Gastrocnemius medialis (tissue), 4 donors: ENCODE data around the gene HSD17B7.

ENCODE experiments used
- POLR2A ChIP-seq, 2 donors: fragments of 450-650 bp; IDR thresholded peaks; one replicate each; pipeline ENCODE4 v1.6.1; 2017; ENCODE audit warnings: antibody characterized with exemption in 2 of 2, mild to moderate bottlenecking in 2 of 2, moderate library complexity in 2 of 2
- TF ChIP-seq, protein P1 (sequence below), 5 experiments: fragments of 450-650 bp in 3 of 5; fragments of 200-600 bp in 2 of 5; sonication (generic) in 2 of 5; IDR thresholded peaks in 4 of 5; conservative IDR thresholded peaks in 1 of 5; 1 replicate in 4 of 5; 2 replicates in 1 of 5; pipeline ENCODE4 v1.5.1; 2016 to 2019; ENCODE audit warnings: antibody characterized with exemption in 5 of 5, mild to moderate bottlenecking in 3 of 5, moderate library complexity in 3 of 5

DNA sequence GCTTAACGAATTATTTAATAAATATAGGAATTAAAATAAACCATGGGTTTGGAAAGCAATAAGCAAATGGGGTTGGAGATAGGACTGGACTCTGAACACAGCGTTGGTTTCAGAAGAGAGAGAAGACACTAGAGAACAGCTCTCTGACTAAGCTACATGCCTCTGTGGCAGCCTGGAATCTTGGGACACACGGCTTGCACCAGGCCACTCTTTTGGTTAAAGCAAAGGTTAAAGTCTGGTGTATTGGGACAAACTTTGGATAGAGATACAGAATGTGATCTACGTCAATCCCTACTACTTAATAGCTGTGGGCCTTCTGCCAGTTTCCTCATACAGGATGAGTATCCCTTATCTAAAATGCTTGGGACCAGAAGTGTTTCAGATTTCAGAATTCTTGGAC lies 49.7 kb upstream of the HSD17B7 start:
- TF ChIP-seq, protein P1, sequence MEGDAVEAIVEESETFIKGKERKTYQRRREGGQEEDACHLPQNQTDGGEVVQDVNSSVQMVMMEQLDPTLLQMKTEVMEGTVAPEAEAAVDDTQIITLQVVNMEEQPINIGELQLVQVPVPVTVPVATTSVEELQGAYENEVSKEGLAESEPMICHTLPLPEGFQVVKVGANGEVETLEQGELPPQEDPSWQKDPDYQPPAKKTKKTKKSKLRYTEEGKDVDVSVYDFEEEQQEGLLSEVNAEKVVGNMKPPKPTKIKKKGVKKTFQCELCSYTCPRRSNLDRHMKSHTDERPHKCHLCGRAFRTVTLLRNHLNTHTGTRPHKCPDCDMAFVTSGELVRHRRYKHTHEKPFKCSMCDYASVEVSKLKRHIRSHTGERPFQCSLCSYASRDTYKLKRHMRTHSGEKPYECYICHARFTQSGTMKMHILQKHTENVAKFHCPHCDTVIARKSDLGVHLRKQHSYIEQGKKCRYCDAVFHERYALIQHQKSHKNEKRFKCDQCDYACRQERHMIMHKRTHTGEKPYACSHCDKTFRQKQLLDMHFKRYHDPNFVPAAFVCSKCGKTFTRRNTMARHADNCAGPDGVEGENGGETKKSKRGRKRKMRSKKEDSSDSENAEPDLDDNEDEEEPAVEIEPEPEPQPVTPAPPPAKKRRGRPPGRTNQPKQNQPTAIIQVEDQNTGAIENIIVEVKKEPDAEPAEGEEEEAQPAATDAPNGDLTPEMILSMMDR (IDR thresholded peaks at IDR 0.05 in 4 of 5, conservative IDR thresholded peaks at IDR 0.05 in 1 of 5), result no peak
- no peak for TF ChIP-seq POLR2A (IDR thresholded peaks at IDR 0.05)
